NCI-H1092 treated with DMSO at 0.1 percent for 48 hours (cell line): ENCODE data around the gene DIO1.

Experiments
- DNase-seq: peaks from one replicate; lab custom pipeline; 2025; lab: John Stamatoyannopoulos, UW

Gene DIO1

GRCh38 chr1:53942127-53942957 lies 48.4 kb downstream of the DIO1 start:
- DNase-seq, result no peak

GRCh38 chr1:53943090-53943489 lies 49.1 kb downstream of the DIO1 start:
- DNase-seq, result no peak

- no peak for DNase-seq
Measured at GRCh38 chr1:53943490-53944043, 49.6 kb downstream of the DIO1 start.

- no peak for DNase-seq
Measured at GRCh38 chr1:53944469-53945182, 50.6 kb downstream of the DIO1 start.

- no peak for DNase-seq
Measured at GRCh38 chr1:53945183-53945432, 51.1 kb downstream of the DIO1 start.

GRCh38 chr1:53945433-53946251 lies 51.7 kb downstream of the DIO1 start, which contains the start of gene IFT25:
Gene IFT25 (minus strand): TSS chr1:53945699. CDS start chr1:53940082, 5,617 bp downstream.
- DNase-seq, result peak; percentile 93

GRCh38 chr1:53946252-53947171 lies 52.5 kb downstream of the DIO1 start, which contains the start of gene LRRC42:
Gene LRRC42 (plus strand): TSS chr1:53946350. CDS start chr1:53952000, 5,650 bp downstream.
- DNase-seq, result no peak

- peak; percentile 11 for DNase-seq
Measured at GRCh38 chr1:53947172-53947907, 53.4 kb downstream of the DIO1 start.

- DNase-seq, result no peak
Measured at GRCh38 chr1:53948291-53948690, 54.3 kb downstream of the DIO1 start.

GRCh38 chr1:53949023-53949990 lies 55.3 kb downstream of the DIO1 start:
- DNase-seq, result peak; percentile 68

GRCh38 chr1:53951697-53952096 lies 57.7 kb downstream of the DIO1 start:
- DNase-seq, result no peak

- no peak for DNase-seq
Measured at GRCh38 chr1:53954128-53954527, 60.1 kb downstream of the DIO1 start.

GRCh38 chr1:53956308-53957168 lies 62.6 kb downstream of the DIO1 start:
- peak; percentile 93 for DNase-seq

- peak; percentile 71 for DNase-seq
Measured at GRCh38 chr1:53957194-53957818, 63.3 kb downstream of the DIO1 start.

GRCh38 chr1:53959664-53960250 lies 65.8 kb downstream of the DIO1 start:
- no peak for DNase-seq
